GM23338 (cell line): Measurements from ENCODE around the gene NDUFB8. TPM values are rescaled to one million over a fixed set of nuclear protein-coding genes. Genes with fewer than 3 reads are reported as not detected.

Experiments used
- ATAC-seq: fragments of 200-7000 bp; cut with Tn5 transposase; 3 replicates; pipeline ENCODE4 v1.9.1; 2020
- DNase-seq: peaks from one replicate; pipeline ENCODE4 v3.0.0-alpha.2; 2015; ENCODE audit warnings: low spot score
- H2AFZ ChIP-seq: fragments of 200-600 bp; sonication (generic); 2 replicates; pipeline ENCODE4 v1.8.0; 2016; ENCODE audit warnings: antibody characterized with exemption, mild to moderate bottlenecking, moderate library complexity
- H3F3A ChIP-seq: fragments of 200-600 bp; sonication (generic); replicated peaks from 2 replicates; pipeline ENCODE4 v1.8.0; 2017; ENCODE audit warnings: antibody characterized with exemption, mixed run types, low read depth
- H3K27ac ChIP-seq: fragments of 200-600 bp; sonication (generic); 2 replicates; pipeline ENCODE4 v1.6.1; 2016; ENCODE audit warnings: low read depth
- H3K27me3 ChIP-seq: fragments of 200-600 bp; sonication (generic); 2 replicates; pipeline ENCODE4 v1.8.0; 2016; ENCODE audit warnings: mild to moderate bottlenecking, mixed run types, moderate library complexity; ENCODE audit not compliant: insufficient read depth
- H3K36me3 ChIP-seq: fragments of 200-600 bp; sonication (generic); 2 replicates; pipeline ENCODE4 v1.8.0; 2016; ENCODE audit warnings: mild to moderate bottlenecking; ENCODE audit not compliant: insufficient read depth
- H3K4me1 ChIP-seq: fragments of 200-600 bp; sonication (generic); 2 replicates; pipeline ENCODE4 v1.8.0; 2016; ENCODE audit warnings: mild to moderate bottlenecking, moderate library complexity; ENCODE audit not compliant: insufficient read depth
- H3K4me2 ChIP-seq: fragments of 200-600 bp; sonication (generic); 2 replicates; pipeline ENCODE4 v1.7.1; 2017; ENCODE audit warnings: mixed run types
- H3K4me3 ChIP-seq: fragments of 200-600 bp; sonication (generic); 2 replicates; pipeline ENCODE4 v1.6.1; 2016; ENCODE audit warnings: mixed run types
- H3K79me2 ChIP-seq: fragments of 200-600 bp; sonication (generic); replicated peaks from 2 replicates; pipeline ENCODE4 v1.8.0; 2017; ENCODE audit warnings: mild to moderate bottlenecking; ENCODE audit not compliant: insufficient read depth
- H3K9me2 ChIP-seq: fragments of 200-600 bp; sonication (generic); 2 replicates; pipeline ENCODE4 v1.8.0; 2017; ENCODE audit not compliant: insufficient read depth
- H4K20me1 ChIP-seq: fragments of 200-600 bp; sonication (generic); replicated peaks from 2 replicates; pipeline ENCODE4 v1.8.0; 2017; ENCODE audit warnings: mild to moderate bottlenecking; ENCODE audit not compliant: insufficient read depth
- H3K27ac Mint-ChIP-seq: 2 replicates; pipeline ENCODE4 v1.8.0; 2020; ENCODE audit warnings: inconsistent platforms, mild to moderate bottlenecking, moderate library complexity, mixed read lengths
- H3K27me3 Mint-ChIP-seq: 3 replicates; pipeline ENCODE4 v1.8.0; 2022; ENCODE audit warnings: low read depth, mild to moderate bottlenecking, moderate library complexity, mixed read lengths, inconsistent platforms; ENCODE audit not compliant: insufficient read depth, poor library complexity
- H3K36me3 Mint-ChIP-seq: 3 replicates; pipeline ENCODE4 v1.8.0; 2021; ENCODE audit warnings: low read depth, mild to moderate bottlenecking, inconsistent platforms, moderate library complexity, mixed read lengths
- H3K4me1 Mint-ChIP-seq: 3 replicates; pipeline ENCODE4 v1.8.0; 2020; ENCODE audit warnings: mild to moderate bottlenecking, inconsistent platforms, mixed read lengths
- H3K4me3 Mint-ChIP-seq: 3 replicates; pipeline ENCODE4 v1.8.0; 2021; ENCODE audit warnings: moderate library complexity, mild to moderate bottlenecking, inconsistent platforms, mixed read lengths
- H3K9me3 Mint-ChIP-seq: 3 replicates; pipeline ENCODE4 v1.8.0; 2020; ENCODE audit warnings: moderate library complexity, mild to moderate bottlenecking, inconsistent platforms, mixed read lengths
- CREB1 ChIP-seq: fragments of 250-450 bp; sonication (Bioruptor Pico); IDR thresholded peaks from 2 replicates; pipeline ENCODE4 v1.5.0; 2020; ENCODE audit warnings: low read depth, mild to moderate bottlenecking, moderate library complexity
- ETS1 ChIP-seq: IDR thresholded peaks from 2 replicates; pipeline ENCODE4 v1.6.1; 2016; ENCODE audit warnings: antibody characterized with exemption
- EZH2 ChIP-seq: fragments of 200-600 bp; sonication (generic); IDR thresholded peaks from one replicate; pipeline ENCODE4 v1.8.0; 2017; ENCODE audit warnings: antibody characterized with exemption, mild to moderate bottlenecking, low read depth; ENCODE audit not compliant: unreplicated experiment
- EZH2phosphoT487 ChIP-seq: fragments of 200-600 bp; sonication (generic); IDR thresholded peaks from one replicate; pipeline ENCODE4 v1.8.1; 2018; ENCODE audit warnings: antibody characterized with exemption; ENCODE audit not compliant: unreplicated experiment
- JUNB ChIP-seq: IDR thresholded peaks from one replicate; pipeline ENCODE4 v1.6.1; 2016; ENCODE audit warnings: antibody characterized with exemption; ENCODE audit not compliant: unreplicated experiment
- NANOG ChIP-seq: IDR thresholded peaks from 2 replicates; pipeline ENCODE4 v1.6.1; 2016; ENCODE audit warnings: antibody characterized with exemption, borderline replicate concordance
- POLR2AphosphoS5 ChIP-seq: IDR thresholded peaks from 2 replicates; pipeline ENCODE4 v1.6.1; 2016; ENCODE audit warnings: antibody characterized with exemption, low read depth
- STAT1 ChIP-seq: IDR thresholded peaks from one replicate; pipeline ENCODE4 v1.6.1; 2016; ENCODE audit warnings: antibody characterized with exemption; ENCODE audit not compliant: unreplicated experiment
- ZNF114 ChIP-seq: fragments of 250-450 bp; sonication (Bioruptor Pico); IDR thresholded peaks from 2 replicates; pipeline ENCODE4 v1.5.0; 2020; ENCODE audit warnings: mild to moderate bottlenecking, moderate library complexity
- ZNF331 ChIP-seq: fragments of 250-450 bp; sonication (Bioruptor Pico); IDR thresholded peaks from 2 replicates; pipeline ENCODE4 v1.5.0; 2020; ENCODE audit warnings: low read depth, mild to moderate bottlenecking, moderate library complexity
- ZNF462 ChIP-seq: fragments of 250-450 bp; sonication (Bioruptor Pico); IDR thresholded peaks from 2 replicates; pipeline ENCODE4 v1.5.0; 2020; ENCODE audit warnings: mild to moderate bottlenecking, moderate library complexity
- polyA plus RNA-seq: library from polyadenylated mRNA; unstranded; fragments of >200 nt; fragmentation: Nextera tagmentation; extraction: Ambion mirVana; gene quantifications from 2 replicates; pipeline ENCODE4 v1.2.1, GENCODE V29; 2016
- total RNA-seq: library from RNA; depleted of rRNA; stranded (reverse); fragments of >200 nt; shearing (Covaris generic); gene quantifications from 2 replicates; pipeline ENCODE4 v1.2.3, GENCODE V29; 2014
- TF ChIP-seq, protein P1 (sequence below), 2 experiments: fragments of 200-600 bp in 1 of 2; sonication (generic) in 1 of 2; conservative IDR thresholded peaks; 2 replicates each; pipeline versions ENCODE4 v1.5.1 to v1.6.1; 2016 to 2017; ENCODE audit warnings: antibody characterized with exemption in 2 of 2, low read depth in 2 of 2, mild to moderate bottlenecking in 2 of 2, moderate library complexity in 1 of 2

Gene NDUFB8
- total and polyA plus RNA-seq, 2 experiments from 2014 or later, result 131 to 464 TPM

DNA sequence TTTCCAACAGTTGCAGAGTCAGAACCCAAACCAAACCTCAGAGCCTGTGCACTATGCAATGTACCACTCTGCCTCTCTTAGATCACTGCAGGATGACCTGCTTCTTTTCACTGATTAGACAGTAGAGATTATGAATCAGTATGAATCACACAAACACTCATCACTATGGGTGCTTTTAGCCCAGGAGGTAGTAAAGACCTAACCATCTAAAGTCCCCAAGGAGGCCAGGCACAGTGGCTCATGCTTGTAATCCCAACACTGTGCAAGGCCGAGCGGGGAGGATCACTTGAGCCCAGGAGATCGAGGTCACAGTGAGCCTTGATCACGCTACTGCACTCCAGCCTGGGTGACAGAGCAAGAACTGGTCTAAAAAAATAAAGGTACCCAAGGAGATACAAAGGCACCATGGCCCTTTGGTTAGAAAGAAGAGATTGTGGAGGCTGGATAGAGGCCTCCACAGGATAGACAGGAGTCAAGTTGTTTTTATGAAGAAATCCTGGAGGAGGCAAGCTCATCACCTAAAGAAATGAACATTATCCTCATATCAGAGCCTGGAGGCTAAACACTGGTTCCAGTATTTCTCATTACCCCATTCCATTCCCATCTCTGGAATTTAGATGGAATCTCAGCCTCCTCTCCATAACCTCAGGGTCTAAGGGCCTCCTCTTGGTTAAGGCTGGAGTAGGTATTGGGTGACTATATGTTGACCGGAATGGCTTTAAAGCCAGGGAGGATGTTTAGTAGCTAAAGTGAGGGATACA is 22.9 kb downstream of the NDUFB8 start:
- Histone ChIP-seq H3K27ac (no peak overlapping the region), H3K9me2 (no peaks in the 10 kb centered on the region), H3K4me2 (no peak overlapping the region), H4K20me1 (no peaks in the 10 kb centered on the region), H3K4me3 (no peak overlapping the region), H3K36me3 (no peaks in the 10 kb centered on the region; the same call in 1 of the 2 replicates), H2AFZ (no peak overlapping the region), H3K27me3 (no peaks in the 10 kb centered on the region), H3K4me1 (no peaks in the 10 kb centered on the region), H3F3A (no peaks in the 10 kb centered on the region), H3K79me2 (no peaks in the 10 kb centered on the region)
- Mint-ChIP-seq H3K36me3 (no peaks in the 10 kb centered on the region), H3K9me3 (no peaks in the 10 kb centered on the region), H3K27ac (no peak overlapping the region), H3K4me3 (no peak overlapping the region), H3K4me1 (peaks cover 5% of the 10 kb centered on the region; the same call in 1 of the 3 replicates), H3K27me3 (peaks cover 4% of the 10 kb centered on the region)
- TF ChIP-seq NANOG (no peak), ZNF331 (CRISPR knock-in tag) (no peak), ZNF114 (CRISPR knock-in tag) (no peak)
- no peak for ATAC-seq
- no peak for DNase-seq

DNA sequence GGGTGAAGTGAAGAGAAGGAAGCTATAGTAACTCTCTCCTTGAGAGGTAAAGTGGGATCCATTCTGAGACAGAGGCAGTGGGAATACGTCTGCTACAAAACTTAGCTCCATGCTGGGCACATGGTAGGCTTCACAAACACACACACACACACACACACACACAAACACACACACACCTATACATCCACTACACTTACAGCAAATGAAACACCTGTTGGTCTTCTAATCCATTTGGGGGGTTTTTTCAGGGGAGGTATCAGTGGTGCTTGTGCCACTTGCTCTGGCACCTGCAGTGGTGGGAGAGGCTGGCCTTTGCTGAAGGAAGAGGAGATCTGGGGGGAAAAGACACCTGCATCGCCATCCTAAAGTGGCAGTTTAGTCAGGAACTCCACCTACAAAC is 24.5 kb downstream of the NDUFB8 start:
- no peaks in the 10 kb centered on the region for H4K20me1 ChIP-seq
- no peak for TF ChIP-seq ETS1
- TF ChIP-seq ZNF114 (CRISPR knock-in tag), result no peak
- no peak for TF ChIP-seq NANOG
- no peak for TF ChIP-seq ZNF462 (CRISPR knock-in tag)
- no peak for TF ChIP-seq POLR2AphosphoS5
- no peak for TF ChIP-seq ZNF331 (CRISPR knock-in tag)
- no peak for TF ChIP-seq EZH2phosphoT487
- TF ChIP-seq, protein P1, sequence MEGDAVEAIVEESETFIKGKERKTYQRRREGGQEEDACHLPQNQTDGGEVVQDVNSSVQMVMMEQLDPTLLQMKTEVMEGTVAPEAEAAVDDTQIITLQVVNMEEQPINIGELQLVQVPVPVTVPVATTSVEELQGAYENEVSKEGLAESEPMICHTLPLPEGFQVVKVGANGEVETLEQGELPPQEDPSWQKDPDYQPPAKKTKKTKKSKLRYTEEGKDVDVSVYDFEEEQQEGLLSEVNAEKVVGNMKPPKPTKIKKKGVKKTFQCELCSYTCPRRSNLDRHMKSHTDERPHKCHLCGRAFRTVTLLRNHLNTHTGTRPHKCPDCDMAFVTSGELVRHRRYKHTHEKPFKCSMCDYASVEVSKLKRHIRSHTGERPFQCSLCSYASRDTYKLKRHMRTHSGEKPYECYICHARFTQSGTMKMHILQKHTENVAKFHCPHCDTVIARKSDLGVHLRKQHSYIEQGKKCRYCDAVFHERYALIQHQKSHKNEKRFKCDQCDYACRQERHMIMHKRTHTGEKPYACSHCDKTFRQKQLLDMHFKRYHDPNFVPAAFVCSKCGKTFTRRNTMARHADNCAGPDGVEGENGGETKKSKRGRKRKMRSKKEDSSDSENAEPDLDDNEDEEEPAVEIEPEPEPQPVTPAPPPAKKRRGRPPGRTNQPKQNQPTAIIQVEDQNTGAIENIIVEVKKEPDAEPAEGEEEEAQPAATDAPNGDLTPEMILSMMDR (conservative IDR thresholded peaks at IDR 0.05; ENCODE audit: low read depth in 2 of 2), result no peak
- no peak for TF ChIP-seq CREB1
- TF ChIP-seq JUNB, result no peak
- TF ChIP-seq EZH2, result no peak
- no peak for TF ChIP-seq STAT1

More for the DNA sequence above, 24.5 kb downstream of the NDUFB8 start:
- Histone ChIP-seq H3K27ac (no peak overlapping the region), H3K36me3 (no peaks in the 10 kb centered on the region; the same call in 1 of the 2 replicates), H3K4me3 (no peak overlapping the region), H3K79me2 (no peaks in the 10 kb centered on the region), H3K9me2 (no peaks in the 10 kb centered on the region), H3K4me1 (no peaks in the 10 kb centered on the region), H3F3A (no peaks in the 10 kb centered on the region), H3K27me3 (no peaks in the 10 kb centered on the region), H3K4me2 (no peak overlapping the region), H2AFZ (no peak overlapping the region)
- ATAC-seq, result no peak
- Mint-ChIP-seq H3K36me3 (no peaks in the 10 kb centered on the region), H3K9me3 (no peaks in the 10 kb centered on the region), H3K4me3 (no peak overlapping the region), H3K27ac (no peak overlapping the region), H3K4me1 (peaks cover 5% of the 10 kb centered on the region; the same call in 1 of the 3 replicates), H3K27me3 (peaks cover 4% of the 10 kb centered on the region)
- no peak for DNase-seq
